ENCODE data around the gene DYRK2. TPM values are rescaled to one million over a fixed set of nuclear protein-coding genes. Genes with fewer than 3 reads are reported as not detected.
"Not testable (repeated sequence)": the region's sequence is repeated elsewhere in the genome, so short reads cannot be mapped to it uniquely, and the experiment has no call there.

The DYRK2 gene
- total RNA-seq, 6 experiments from 2014 or later = 30.4 to 40.1 (median 31.6) TPM

DNA sequence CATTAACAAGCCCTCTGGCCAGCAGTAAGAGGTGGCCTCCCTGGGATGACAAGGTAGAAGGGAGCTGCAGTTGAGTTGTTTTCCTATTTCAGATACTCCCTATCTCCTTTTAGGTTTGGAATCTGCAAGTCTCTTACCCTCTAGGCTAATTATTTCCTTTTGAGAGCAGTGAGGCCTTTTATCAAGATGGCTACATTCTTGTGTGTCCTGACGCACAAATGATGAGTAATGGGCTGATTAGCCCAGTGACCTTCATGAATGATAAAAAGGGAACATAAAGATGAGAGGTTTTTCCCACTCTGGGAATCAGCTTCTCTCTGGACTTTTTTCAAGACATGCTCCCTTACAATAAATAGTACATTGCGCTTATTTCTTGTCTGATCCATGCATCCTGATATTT lies 22.9 kb downstream of the DYRK2 start:
- peak; percentile 84 for DNase-seq
- TF ChIP-seq, protein P1, sequence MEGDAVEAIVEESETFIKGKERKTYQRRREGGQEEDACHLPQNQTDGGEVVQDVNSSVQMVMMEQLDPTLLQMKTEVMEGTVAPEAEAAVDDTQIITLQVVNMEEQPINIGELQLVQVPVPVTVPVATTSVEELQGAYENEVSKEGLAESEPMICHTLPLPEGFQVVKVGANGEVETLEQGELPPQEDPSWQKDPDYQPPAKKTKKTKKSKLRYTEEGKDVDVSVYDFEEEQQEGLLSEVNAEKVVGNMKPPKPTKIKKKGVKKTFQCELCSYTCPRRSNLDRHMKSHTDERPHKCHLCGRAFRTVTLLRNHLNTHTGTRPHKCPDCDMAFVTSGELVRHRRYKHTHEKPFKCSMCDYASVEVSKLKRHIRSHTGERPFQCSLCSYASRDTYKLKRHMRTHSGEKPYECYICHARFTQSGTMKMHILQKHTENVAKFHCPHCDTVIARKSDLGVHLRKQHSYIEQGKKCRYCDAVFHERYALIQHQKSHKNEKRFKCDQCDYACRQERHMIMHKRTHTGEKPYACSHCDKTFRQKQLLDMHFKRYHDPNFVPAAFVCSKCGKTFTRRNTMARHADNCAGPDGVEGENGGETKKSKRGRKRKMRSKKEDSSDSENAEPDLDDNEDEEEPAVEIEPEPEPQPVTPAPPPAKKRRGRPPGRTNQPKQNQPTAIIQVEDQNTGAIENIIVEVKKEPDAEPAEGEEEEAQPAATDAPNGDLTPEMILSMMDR (IDR thresholded peaks at IDR 0.05) = no peak
- Mint-ChIP-seq H3K27ac (peak overlapping the region; percentile 80), H3K36me3 (ENCODE audit: low read depth) (peaks cover 47% of the 10 kb centered on the region), H3K4me3 (peak overlapping the region; percentile 14; the same call in 1 of the 2 replicates), H3K9me3 (peaks cover 29% of the 10 kb centered on the region), H3K27me3 (ENCODE audit: insufficient read depth) (no peaks in the 10 kb centered on the region; the same call in 1 of the 2 replicates), H3K4me1 (ENCODE audit: low read depth) (peaks cover 77% of the 10 kb centered on the region)

DNA sequence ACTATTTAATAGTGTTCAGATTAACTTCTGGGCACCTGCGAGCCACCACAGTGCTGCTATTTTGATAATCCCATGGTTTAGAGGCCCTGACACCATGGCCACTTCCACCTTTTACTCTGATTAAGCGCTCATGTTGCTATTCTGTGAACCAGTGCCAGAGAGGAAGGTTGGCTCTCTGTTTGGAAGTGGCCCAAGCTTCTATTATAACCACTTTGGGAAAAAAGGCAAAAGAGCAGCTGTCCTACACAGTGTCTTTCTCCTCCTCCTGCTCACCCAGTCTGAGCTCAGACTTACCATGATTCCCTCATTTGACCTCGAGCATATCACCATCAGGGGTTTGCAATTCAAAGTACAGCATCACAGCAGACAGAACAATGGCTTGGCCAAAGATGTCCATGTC lies 23.3 kb downstream of the DYRK2 start:
- Mint-ChIP-seq H3K27ac (peak overlapping the region; percentile 80), H3K27me3 (ENCODE audit: insufficient read depth) (no peaks in the 10 kb centered on the region; the same call in 1 of the 2 replicates), H3K4me3 (no peak overlapping the region), H3K36me3 (ENCODE audit: low read depth) (peaks cover 47% of the 10 kb centered on the region), H3K9me3 (peaks cover 29% of the 10 kb centered on the region), H3K4me1 (ENCODE audit: low read depth) (peaks cover 77% of the 10 kb centered on the region)
- TF ChIP-seq, protein P1 (IDR thresholded peaks at IDR 0.05) = no peak
- no peak for DNase-seq

DNA sequence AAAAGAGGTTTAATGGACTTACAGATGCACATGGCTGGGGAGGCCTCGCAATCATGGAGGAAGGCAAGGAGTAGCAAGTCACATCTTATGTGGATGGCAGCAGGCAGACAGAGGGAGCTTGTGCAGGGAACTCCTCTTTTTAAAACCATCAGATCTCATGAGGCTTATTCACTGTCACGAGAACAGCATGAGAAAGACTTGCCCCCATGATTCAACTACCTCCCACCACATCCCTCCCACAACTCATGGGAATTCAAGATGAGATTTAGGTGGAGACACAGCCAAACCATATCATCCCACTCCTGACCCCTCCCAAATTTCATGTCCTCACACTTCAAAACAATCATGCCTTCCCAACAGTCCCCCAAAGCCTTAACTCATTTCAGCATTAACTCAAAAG lies 24.0 kb downstream of the DYRK2 start:
- DNase-seq; H3K4me3 Mint-ChIP-seq; H3K27me3 Mint-ChIP-seq (ENCODE audit: insufficient read depth): not testable (repeated sequence)
- H3K36me3 Mint-ChIP-seq (ENCODE audit: low read depth) = peaks cover 40% of the 10 kb centered on the region
- H3K4me1 Mint-ChIP-seq (ENCODE audit: low read depth) = peaks cover 77% of the 10 kb centered on the region
- H3K27ac Mint-ChIP-seq = peak overlapping the region; percentile 80
- peaks cover 29% of the 10 kb centered on the region for H3K9me3 Mint-ChIP-seq

DNA sequence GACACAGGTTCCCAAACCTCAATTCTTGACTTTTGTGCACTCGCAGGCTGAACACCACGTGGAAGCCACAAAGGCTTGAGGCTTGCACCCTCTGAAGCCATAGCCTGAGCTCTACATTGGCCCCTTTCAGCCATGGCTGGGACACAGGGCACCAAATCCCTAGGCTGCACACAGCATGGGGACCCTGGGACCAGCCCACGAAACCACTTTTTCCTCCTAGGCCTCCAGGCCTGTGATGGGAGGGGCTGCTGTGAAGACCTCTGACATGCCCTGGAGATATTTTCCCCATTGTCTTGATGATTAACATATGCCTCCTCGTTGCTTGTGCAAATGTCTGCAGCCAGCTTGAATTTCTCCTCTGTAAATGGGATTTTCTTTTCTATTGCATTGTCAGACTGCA lies 25.0 kb downstream of the DYRK2 start:
- H3K27ac Mint-ChIP-seq; DNase-seq; H3K4me3 Mint-ChIP-seq; H3K27me3 Mint-ChIP-seq (ENCODE audit: insufficient read depth): not testable (repeated sequence)
- H3K9me3 Mint-ChIP-seq = peaks cover 29% of the 10 kb centered on the region
- H3K4me1 Mint-ChIP-seq (ENCODE audit: low read depth) = peaks cover 78% of the 10 kb centered on the region
- H3K36me3 Mint-ChIP-seq (ENCODE audit: low read depth) = peaks cover 36% of the 10 kb centered on the region

DNA sequence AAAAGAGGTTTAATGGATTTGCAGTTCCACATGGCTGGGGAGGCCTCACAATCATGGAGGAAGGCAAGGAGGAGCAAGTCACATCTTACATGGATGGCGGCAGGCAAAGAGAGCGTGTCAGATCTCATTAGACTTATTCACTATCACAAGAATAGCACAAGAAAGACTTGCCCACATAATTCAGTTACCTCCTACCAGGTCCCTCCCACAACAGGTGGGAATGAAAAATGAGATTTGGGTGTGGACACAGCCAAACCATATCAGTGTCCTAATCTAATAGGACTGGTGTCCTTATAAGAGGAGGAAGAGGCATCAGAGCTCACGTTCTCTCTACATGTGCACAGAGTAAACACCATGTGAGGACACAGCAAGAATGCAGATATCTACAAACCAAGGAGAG lies 25.9 kb downstream of the DYRK2 start:
- TF ChIP-seq, protein P1 (IDR thresholded peaks at IDR 0.05) = no peak
- Mint-ChIP-seq H3K27ac (no peak overlapping the region), H3K9me3 (peaks cover 29% of the 10 kb centered on the region), H3K4me3 (no peak overlapping the region), H3K27me3 (ENCODE audit: insufficient read depth) (no peaks in the 10 kb centered on the region; the same call in 1 of the 2 replicates), H3K36me3 (ENCODE audit: low read depth) (peaks cover 38% of the 10 kb centered on the region), H3K4me1 (ENCODE audit: low read depth) (peaks cover 77% of the 10 kb centered on the region)
- DNase-seq = no peak

DNA sequence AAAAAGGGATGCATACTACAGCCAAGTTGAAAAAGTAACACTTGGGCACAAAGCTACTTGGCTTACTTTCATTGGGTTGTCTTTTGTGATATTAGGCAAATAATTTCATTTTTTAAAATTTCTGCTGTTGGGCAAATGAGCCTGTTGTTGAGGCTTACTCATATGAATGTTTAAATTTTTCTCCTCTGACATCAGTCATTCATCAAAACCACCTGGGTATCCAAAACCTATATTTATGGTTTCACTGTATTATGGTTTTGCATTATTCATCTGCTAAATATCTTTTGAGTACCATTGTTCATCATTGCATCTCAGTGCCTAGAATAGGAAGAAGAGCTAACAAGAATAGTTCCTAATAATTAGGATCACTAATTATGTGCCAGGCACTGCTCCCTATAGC lies 28.1 kb downstream of the DYRK2 start:
- peaks cover 38% of the 10 kb centered on the region for H3K36me3 Mint-ChIP-seq (ENCODE audit: low read depth)
- H3K4me3 Mint-ChIP-seq = no peak overlapping the region
- TF ChIP-seq, protein P1 (IDR thresholded peaks at IDR 0.05) = no peak
- no peaks in the 10 kb centered on the region; the same call in none of the 2 replicates for H3K27me3 Mint-ChIP-seq (ENCODE audit: insufficient read depth)
- peaks cover 29% of the 10 kb centered on the region for H3K9me3 Mint-ChIP-seq
- peaks cover 70% of the 10 kb centered on the region for H3K4me1 Mint-ChIP-seq (ENCODE audit: low read depth)
- H3K27ac Mint-ChIP-seq = peak overlapping the region; percentile 6
- no peak for DNase-seq

DNA sequence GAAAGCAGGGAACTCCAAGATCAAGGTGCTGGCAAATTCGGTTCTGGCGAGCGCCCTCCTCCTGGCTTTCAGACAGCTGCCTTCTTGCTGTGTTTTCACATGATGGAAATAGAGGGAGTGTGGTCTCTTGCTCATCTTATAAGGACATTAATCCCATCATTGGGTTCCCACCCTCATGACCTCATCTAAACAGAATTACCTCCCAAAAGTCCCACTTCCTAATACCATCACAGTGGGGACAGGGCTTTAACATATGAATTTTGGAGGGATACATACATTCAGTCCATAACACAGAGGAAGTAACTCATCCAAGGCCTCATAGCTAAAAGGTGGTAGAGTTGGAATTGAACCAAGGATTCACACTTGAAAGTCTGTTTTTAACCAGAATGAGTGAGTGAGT lies 28.6 kb downstream of the DYRK2 start:
- TF ChIP-seq, protein P1 (IDR thresholded peaks at IDR 0.05) = no peak
- peaks cover 70% of the 10 kb centered on the region for H3K4me1 Mint-ChIP-seq (ENCODE audit: low read depth)
- no peaks in the 10 kb centered on the region; the same call in none of the 2 replicates for H3K27me3 Mint-ChIP-seq (ENCODE audit: insufficient read depth)
- no peak overlapping the region for H3K4me3 Mint-ChIP-seq
- no peak for DNase-seq
- H3K9me3 Mint-ChIP-seq = peaks cover 27% of the 10 kb centered on the region
- peaks cover 36% of the 10 kb centered on the region for H3K36me3 Mint-ChIP-seq (ENCODE audit: low read depth)
- H3K27ac Mint-ChIP-seq = peak overlapping the region; percentile 6
